Measurements from ENCODE around the gene TMEM273.

The TMEM273 gene

DNA sequence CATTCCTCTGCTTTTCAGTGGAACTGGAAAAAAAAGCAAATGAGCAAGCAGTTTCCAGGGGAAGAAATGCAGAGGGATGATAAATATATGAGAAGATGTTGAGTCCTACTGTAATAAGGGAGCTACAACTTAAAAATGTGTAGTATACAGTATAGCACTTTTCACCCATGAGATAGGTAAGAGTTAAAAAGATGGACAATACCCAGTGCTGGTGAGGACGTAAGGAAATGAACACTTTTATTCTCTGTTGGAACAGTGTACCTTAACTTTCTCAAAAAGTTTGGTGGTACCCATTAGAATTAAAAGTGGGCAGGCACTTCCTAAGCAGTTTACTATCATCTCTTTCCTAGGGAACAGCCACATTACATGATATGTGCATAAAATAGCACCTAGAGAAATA lies 51.7 kb downstream of the TMEM273 start:
- no peak for DNase-seq

DNA sequence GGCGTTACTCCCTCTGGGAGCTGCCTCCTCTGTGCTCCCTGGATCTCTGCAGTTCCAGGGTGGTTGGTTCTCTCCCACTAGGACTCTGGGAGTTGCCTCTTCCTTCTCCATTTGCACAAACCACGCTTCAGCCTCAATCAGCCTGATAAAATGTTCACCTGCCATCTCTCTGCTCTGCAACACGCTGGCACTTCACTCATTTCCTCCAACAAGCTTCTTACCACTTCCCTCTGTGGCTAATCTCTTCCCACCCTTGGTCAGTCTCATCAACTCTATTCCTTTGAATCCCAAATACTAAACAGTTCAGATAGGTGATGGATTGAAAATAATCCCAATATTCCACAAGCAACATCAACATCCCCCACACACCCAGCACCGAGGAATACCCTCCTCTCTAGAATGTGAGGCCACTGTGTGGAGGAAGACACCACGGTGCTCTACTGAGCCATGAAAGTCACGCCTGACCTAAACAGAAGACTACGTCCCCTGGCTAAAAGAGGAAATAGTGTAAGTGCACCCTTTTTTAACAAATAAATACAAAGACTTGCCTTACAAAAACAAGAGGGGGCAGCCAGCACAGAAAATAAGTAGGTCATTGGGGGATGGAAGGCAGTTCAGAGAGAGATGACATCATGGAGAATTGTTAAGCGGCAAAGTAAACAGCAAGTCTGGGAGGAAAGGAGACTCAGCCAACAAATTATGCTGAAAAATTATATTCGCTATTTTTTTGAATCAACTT lies 52.4 kb downstream of the TMEM273 start:
- DNase-seq = no peak

DNA sequence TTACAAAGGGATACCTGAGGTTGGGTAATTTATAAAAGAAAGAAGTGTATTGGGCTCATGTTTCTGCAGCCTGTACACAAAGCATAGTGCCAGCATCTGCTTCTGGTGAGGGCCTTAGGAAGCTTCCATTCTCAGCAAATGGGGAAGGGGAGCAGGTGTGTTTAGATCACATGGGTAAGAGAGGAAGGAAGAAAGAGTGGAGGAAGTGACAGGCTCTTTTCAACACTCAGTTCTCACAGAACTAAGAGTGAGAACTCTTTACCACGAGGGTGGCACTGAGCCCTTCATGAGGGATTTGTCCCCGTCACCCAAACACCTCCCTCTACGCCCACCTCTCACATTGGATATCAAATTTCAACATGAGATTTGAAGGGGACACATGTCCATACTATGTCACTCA lies 53.9 kb downstream of the TMEM273 start:
- no peak for DNase-seq

DNA sequence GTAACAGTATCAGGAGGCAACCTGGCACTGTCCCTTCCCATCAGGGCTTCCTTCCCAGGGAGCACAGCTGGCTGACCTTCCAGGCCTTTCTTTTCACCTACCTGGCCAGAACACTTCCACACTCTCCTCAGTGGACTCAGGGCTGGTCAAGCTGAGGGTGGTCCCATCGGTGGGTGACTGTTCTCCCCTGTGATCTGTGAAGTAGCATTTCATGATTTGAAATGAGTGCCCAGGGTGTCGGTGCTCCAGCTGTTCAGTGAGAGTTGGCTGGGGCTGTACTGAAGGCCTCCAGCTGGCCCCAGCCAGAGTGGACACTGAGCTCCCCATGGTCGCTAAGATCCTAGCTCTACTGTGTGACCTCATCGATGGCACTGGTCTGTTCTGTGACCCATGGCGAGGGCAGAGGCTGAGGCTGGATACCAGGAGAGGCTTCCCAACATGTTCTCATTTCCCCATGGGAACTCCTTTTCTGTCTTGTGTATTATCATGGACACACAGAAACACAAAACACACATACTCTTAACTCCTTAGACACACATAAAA lies 54.4 kb downstream of the TMEM273 start, which contains the start of gene FAM170B:
Gene FAM170B (minus strand): TSS at position 316 of the 543 bp plus-strand sequence. CDS start 103 bp downstream, at position 213.
- DNase-seq = no peak

DNA sequence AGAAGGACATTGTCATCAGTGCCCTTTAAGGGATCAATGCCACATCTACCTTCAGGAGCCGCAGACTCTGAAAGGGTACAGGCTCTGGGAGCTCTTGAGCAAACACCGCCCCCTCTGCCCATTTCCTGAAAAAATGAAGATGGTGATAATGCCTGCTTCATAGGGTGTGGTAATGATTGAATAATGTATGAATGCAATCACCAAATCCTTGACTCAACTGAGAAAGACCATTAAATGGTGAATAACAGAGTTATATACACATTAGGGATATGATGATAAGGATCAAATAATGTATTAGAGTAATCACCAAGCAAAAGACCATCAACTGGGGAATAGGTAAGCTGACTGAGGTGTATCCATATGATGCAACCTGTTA lies 55.8 kb downstream of the TMEM273 start:
- DNase-seq = no peak

DNA sequence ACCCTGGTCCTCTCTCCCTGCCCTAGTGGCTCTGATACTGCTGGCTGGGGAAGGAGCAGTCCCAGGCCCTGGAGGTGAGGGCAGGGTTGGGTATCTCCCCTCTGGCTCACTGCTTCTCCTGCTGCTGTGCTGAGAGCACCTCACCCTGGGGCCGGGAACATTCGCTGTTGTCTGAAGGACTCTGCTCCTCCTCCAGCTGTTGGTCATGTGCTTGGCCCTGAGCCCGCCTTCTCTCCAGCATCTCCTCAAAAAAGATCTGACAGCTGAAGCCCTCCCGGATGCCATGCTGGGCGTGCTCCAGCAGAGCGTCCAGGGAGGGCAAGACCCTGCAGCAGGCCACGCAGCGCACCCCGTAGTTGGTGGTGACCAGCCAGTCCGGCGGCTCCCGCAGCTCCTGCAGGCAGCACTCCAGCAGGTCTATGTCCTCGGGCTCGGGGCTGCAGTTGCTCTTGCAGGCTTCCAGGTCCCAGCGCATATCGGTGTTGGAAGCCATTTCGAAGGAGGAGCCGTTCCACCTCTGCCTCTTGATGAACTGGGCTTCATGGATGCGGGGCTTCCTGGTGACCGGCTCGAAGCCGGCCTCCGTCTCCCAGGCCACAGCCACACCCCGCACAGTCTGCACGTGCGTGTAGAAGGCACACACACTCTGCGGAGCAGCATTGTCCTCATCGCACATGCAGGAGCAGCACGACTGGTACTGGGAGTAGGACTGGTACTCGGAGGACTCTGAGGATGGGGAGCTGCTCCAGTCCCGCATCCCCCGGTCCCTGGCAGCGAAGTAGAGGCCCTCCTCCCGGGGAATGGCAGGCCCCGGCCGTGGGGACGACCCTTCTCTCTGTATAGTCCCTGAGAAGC lies 56.5 kb downstream of the TMEM273 start:
- no peak for DNase-seq

DNA sequence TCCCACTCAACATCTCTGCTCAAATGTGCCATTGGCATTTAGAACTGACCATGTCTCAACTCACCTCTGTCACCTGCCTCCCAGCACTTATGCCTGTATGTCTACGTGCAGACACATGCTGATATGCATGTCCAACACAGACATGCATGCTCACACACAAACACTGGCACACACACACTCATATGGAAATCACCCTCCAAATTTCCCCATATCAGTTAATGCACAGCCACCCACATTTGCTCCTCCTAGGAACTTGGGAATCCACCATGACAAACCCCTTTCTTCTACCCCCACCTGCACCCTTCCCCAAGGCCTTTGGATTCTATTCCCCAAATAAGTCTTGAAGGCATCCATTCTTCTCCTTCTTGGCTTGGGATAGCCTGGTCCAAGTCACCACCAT lies 58.8 kb downstream of the TMEM273 start:
- DNase-seq = no peak

DNA sequence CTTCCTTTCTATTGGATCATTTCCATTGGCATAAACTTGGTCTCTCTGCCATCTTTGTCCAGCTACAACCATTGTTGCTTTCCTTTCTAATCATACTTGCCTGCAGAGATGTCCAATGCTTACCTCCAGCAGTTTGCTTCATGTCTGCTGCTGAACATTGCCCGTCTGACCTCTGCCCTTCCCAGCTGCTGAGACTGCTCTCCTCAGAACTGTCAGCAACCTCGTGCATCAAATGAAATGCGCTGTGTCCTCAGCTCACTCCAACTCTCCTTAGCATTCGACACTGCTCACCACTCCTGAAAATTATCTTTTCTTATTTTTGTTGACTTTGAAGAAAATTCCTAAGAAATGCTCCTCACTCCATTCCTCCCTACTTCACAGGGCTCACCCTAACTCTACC lies 59.3 kb downstream of the TMEM273 start:
- no peak for DNase-seq

DNA sequence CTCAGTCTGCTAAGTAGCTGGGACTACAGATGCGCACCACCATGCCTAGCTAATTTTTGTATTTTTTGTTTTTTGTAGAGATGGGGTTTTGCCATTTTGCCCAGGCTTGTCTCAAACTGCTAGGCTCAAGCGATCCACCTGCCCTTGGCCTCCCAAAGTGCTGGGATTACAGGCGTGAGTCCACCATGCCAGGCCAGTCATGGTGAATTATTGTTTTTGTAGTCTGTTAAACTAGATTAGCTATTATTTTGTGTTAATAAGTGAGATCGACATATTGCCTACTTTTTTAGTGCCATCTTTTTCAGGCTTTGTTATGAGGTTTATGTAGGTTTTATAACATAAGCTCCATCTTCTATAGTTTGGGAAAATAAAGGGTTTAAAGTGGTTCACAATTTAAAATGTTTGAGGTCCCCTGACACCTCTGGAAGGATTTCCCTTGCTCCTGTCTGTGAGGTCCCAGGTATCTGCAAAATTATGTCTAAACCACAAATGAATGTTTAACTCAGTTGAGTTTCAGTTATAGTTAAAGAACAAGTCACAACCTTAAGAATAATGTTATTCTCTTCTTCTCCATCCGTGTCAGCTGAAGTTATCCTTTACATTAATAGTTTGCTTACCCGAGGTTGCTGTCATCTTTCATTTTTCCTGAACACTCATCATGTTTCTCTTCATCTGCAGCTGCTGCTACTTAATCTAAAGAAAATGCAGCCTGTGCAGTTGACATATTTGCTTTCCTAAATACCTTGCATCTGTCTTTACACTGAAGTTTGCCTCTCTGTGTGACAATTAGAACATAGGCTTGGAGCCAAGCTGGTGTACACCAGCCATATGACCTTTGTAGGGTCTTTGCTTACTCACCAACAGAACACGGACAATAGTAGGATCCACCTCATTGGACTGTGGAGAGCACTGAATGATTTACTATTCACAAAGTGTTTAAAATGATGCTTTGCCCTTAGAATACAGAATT lies 63.9 kb downstream of the TMEM273 start:
- DNase-seq = no peak

DNA sequence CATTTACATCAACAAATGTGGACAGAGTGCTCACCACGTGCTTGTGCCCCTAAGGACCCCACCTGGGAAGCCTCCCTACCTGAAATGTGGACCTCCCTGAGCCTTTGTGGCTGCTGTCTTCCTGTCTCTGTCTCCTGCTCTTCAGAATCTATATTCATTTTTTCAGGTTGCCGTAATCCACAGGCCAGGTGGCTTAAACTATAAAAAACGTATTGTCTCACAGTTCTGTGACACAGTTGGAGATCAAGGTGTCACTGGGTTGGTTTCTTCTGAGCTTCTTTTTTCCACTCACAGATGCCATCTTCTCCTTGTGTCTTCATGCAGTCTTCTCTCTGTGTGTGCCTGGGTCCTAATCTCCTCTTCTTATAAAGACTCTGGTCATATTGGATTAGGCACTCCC lies 67.3 kb downstream of the TMEM273 start:
- no peak for DNase-seq

DNA sequence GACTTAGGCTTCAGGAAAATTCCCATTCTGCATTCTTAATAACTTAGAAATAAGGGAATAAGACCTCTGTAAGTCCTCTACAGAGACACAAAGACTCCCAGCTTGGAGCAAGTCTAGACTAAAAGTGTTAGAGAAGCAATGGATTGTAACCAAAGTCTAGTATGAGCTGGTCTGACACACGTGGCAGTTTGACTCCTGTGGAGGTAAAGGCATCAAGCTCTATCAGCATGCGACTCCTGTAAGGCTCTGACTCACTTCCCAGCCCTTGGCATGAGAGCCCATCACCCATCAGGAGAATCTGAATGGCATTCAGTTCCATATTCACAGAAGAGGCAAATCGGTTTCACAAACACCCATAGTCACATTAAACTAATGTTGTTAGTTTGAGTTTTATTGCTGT lies 68.4 kb downstream of the TMEM273 start:
- no peak for DNase-seq

DNA sequence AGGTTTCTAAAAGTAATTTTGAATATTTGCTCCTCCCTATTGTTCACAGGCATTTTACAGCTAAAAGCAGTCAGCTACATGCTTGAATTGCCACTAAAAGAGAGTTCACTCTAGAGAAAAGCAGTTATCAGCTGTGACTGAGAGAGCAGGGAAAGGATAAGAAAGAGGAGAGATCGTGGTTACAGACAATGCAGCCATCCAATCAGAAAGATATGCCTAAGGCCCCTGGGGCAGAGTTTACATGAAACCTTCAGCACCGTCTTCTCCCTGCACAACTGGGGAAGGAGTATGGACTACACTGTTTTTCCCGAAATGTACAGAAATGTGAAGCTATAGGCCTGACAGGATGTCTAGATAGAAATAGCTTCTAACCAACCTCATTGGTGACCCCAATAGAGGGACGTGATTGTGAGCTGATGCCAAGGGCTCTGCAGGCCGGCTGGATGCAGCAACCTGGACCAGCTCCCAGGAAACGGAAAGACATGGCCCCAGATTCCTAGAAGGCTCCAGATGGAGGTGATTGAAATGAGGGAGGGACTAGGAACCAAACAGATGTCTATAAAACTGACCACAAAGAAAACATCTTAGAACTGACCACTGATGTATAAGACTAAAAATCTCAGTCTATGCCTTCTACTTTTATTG lies 69.6 kb downstream of the TMEM273 start:
- DNase-seq = no peak

DNA sequence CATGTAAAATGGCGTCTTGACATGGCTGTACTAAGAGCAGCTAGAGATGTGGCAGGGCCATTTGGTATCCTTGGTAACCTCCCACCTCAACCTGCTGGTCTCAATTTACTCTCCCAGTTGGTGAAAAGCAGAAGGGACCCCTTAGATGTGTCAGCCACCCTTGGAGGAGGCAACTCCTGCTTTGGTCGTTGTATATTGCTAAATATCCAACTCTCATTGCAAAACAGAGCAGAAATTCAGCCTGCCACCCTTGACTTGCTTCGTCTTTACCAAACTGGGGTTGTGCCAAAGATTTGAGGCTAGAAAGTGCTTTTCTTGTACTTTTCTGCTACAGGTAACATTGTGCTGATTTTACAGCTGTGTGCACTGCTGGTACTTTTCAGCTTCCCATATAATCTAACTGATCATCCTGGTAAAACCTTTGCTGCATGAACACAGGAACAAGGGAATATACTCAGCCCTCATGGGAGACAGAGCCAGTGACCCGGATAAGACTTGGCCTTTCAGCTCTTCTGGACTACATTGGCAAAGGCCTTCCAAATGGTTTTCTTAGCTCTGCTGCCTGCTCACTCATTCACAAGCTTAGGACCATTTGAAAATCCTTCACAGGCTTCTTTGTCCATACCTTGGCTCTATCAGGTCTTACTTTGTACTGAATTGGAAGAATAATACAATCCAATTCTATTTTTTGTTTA lies 70.7 kb downstream of the TMEM273 start:
- no peak for DNase-seq

DNA sequence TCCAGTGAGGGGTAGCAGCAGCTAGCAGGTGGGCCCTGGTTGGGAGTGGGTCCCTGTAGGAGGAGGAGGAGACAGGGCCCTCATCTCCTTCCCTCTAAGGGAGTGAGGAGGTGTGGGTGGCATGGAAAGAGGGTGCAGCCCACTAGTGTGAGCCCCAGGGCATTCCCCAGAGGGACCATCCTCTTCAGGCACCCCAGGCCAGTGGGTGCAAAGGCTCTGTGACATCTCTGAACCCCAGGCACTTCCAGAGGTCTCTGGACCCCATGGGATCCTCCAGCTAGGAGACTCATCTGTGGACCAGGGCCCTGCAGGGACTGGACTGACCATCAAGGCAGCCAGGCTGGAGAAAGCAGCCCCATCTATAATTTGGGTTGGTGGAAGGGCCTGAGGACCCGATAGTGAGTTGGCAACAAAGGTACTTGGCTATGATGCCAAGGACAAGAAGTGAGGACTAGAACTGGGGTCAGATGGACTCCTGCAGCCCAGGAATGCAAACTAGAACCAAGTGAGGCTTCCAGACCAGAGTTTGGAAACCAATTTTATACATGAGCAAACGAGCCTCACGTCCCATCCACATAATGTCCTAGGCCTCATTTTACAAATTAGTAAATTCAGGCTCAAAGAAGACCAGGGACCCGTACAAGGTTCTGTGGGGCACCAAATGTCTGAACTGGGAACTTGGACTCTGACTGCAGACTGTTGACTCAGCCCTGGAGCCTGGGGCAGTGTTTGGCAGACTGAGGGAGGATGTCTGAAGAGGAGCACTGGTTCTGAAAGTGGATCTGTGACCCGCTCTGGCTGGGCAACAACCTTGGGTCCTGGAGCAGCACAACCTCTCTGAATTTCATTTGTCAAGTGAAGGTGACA lies 71.4 kb downstream of the TMEM273 start:
- DNase-seq = no peak

DNA sequence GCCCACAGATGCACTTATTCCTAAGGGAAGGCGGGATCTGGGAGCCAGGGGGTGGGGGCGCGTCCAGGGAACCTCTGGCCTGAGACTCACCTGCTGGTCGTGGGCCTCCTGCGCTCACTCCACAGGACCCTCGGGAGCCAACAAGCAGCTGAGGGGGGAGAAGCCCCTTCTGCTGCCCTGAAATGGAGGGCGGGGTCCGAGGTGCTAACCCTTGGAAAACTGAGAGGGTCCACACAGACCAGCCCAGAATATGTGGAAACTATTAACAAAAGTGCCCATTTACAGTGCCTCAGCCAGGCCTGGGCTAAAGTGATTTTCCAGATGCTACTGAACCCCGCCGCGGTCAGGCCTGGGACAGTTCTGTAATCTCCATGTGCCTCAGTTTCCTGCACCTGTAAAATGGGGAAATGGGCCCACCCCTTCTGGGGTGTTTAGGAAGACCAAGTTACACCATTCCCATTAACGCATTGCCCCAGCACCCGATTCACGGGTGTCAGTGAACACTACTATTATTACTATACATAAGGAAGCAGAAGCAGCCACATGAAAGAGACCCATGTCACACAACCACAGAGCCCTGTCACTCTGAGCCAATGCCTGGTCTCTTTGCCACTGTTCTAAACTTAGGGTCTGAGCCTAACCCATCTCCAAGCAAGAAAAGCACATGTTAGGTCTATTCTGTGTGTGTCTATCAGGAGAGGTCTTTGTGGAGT lies 72.2 kb downstream of the TMEM273 start:
- no peak for DNase-seq

DNA sequence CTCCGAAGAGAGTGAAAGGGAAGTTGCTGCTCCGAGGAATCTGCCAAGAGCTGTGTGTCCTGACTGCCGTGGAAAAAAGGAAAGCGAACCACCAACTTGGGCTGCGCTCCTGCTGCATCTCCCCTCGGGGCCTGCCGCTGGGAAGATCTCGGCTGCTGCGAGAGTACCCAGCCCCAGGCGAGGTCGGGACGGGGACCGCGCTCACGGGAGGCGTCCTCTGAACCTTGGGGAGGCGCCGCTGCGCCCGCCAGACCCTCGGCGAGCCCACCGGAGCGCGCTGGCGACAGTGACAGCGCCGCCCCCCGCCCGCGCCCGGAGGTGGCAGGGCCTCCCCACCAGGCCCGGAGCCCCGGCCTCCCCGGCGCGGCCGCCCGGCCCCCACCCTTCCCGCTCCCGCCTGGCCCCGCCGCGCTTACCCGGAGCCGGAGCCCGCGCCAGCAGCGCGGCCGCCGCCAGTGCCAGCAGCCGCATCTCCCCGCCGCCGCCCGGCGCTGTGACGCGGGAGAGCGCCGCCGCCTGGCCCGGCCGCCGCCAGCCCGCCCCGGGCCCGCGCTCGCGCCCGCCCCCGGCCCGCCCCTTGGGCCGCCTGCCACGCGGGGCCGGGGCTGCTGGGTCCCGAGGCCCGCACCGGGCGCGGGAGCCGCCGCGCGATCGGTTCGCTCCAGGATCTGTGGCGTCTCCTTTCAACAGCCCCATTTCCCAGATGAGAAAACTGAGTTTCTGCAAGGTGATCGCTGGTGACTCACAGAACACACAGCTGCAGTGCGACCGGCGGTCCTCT lies 73.0 kb downstream of the TMEM273 start, which contains the start of gene VSTM4:
Gene VSTM4 (minus strand): TSS at position 508 of the 781 bp plus-strand sequence. CDS start 37 bp downstream, at position 471.
- DNase-seq = no peak

DNA sequence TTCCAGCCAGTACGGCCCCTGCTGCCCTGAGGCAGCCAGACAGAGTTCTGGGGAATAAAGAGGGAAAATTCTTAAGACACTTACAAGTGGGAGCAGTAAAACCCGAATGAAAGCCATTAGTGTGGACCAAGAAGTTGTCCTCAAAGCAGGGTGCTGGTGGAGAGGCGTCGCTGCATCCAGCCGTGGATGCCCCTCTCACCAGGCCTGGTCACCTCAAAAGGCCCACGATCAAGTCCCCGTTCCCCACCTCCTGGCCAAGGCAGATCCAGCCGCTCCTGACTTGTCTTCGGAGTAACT lies 73.5 kb downstream of the TMEM273 start:
- no peak for DNase-seq

DNA sequence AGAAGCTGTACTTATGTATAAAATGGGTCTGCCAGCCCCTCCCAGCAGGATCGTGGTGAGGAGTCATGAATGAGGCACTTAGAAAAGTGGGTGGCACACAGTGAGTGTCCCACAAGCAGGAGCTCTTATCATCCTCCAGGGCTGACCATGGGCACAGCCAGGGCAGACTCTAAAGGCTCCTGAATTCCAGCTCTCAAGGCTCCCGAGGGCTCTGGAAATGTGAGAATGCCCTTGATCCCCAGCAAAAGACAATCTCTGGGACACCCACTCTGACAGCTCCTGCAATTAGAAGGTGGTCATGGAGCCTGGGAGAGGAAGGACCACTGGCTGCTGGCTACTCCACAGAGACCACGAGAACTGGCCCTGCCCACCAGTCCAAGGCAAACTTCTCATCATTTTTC lies 74.5 kb downstream of the TMEM273 start:
- DNase-seq = no peak

DNA sequence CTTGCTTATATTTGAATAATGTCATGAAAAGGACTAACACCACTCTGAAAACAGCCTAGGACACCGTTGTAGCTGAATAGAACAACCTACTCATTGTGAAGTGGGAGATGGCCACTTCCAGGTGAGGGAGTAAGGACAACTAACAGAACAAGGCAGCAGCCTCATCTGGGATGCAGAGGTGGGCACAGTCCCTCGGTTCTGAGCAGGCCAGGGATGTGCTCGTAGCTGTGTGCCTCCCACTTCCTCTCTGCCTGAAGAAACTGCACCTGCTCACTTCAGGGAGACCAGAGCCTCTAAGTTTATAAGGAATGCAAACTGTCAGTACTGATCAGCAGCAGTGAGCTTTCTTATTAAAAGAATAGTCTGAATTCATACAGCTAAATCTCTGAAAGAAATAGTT lies 75.3 kb downstream of the TMEM273 start:
- no peak for DNase-seq

Measured in stimulated activated CD4-positive, alpha-beta T cell treated with anti-CD3 and anti-CD28 coated beads, Interleukin-12 subunit alpha, Interleukin-12 subunit beta, amount 100 ng/mL, for 4 hours (primary cell).